HG03558 (cell line): Measurements from ENCODE around the gene BUB1B.

Source experiments
- ATAC-seq: cut with Tn5 transposase; IDR thresholded peaks from one replicate; pipeline ENCODE4 v1.9.1; 2021; ENCODE audit warnings: moderate number of reproducible peaks; ENCODE audit not compliant: unreplicated experiment; ENCODE audit errors: extremely low read depth

BUB1B gene

DNA sequence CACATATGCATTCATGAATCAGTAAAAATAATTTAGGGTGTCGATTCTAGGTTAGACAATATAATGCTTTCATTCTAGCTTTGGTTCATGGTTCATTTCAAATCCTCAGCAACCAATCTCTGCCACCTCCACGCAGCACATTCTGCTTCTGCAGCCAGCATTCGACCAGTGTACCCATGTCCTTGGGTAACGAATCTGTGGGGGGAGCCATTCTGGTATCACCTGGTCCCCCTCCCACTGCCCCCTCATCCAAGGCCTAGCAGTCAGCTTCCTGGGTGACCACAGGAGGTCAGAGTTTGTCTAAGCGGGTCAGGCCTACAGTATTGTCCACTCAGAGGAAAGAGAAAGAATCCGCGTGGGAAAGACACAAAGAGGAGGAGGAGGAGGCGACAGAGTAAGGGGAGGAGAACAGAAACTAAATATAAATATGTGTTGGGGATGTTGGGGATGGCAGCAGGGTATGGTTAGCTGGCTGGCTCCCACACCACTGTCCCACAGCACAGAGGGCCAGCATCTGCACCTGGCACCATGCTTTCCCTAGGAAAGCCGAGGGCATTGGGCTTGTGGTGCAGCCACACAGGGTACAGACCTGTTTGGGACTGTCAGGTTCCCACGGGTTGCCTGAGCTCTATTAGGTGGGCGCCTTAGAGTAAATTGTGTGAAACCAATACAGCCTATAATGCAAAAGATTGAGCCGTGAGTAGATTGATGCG lies 90.1 kb downstream of the BUB1B start:
- ATAC-seq, result no peak

DNA sequence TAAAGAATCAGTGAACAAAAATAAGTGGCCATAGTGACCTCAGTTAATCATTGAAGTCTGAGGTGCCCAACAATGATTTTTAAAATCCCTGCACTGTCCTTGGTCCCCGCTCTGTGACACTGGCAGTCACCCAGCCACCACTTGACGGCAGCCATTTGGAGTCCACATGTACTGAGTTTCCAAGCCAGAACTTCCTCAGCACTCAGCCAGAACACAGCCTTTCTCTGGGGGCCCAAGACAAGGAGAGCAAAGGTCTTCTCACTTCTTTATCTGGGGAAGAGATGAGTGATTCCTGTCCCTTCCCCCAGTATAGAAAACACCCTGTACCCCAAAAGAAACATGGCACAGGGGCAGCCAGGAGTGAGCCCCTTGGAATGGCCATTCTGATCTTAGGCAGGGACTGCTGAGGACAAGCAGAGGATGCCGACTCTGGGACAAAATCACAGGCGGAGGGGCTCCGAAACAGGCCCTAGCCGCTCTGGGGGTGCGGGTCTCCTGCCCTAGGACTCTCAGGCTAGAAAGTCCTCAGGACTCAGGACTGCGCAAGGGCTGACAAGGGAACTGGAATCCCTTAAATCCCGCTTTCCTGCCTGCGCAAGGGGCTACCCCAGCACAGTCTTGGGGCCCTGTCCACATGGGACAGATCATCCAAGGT lies 90.7 kb downstream of the BUB1B start:
- ATAC-seq, result no peak

- ATAC-seq, result no peak
Measured at GRCh38 chr15:40252141-40252437, 91.2 kb downstream of the BUB1B start.

GRCh38 chr15:40252438-40253166 lies 91.7 kb downstream of the BUB1B start:
- ATAC-seq, result no peak

DNA sequence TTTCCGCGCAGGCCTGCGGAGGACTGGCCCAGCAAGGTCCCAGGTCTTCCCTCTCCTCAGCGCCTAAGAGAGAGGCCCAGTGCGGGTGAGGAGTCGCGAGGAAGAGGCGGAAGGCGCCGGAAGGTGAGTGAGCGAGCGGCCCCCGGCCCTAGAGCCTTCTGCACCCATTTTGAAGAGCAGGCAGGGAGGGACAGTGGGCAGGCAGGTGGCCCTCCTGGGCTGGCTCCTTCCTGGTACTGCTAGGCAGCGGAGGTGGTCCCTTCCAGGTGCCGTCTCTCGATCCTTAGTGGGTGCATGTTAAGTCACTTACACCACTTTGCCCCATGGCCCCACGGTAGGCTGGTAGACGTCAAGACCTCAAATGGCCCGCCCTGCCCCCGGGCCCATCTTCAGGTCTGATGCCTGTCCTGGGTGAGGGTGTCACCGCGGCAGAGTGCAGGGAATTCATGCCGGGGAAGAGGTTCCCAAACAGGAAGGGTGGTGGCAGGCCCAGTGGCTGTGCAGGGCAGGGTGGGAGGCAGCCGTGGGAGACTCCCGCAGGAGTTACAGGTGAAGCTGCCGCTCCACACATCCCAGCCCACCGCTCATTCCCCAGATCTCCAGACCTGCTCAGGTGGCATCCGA lies 92.4 kb downstream of the BUB1B start:
- no peak for ATAC-seq

- no peak for ATAC-seq
Measured at GRCh38 chr15:40254452-40254851, 93.6 kb downstream of the BUB1B start.

DNA sequence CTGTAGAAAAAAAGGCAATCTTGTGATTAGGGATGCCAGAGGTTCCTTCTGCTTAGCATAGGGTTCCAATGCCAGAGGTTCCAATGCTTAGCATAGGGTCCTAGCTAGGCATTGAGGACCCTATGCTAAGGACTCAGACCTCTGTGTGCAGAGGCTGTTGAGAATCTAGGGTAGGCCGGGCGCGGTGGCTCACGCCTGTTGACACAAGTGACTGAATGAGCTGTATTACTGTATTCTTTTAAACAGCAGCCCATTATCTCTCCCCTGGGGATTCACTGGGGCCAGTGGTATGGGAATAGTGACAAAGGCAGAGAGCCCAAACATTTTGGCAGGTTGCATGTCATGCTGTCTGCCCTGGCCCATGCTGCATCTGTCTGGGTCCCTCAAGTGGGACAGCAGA lies 94.2 kb downstream of the BUB1B start:
- ATAC-seq, result no peak

- no peak for ATAC-seq
Measured at GRCh38 chr15:40256638-40257235, 95.9 kb downstream of the BUB1B start.

DNA sequence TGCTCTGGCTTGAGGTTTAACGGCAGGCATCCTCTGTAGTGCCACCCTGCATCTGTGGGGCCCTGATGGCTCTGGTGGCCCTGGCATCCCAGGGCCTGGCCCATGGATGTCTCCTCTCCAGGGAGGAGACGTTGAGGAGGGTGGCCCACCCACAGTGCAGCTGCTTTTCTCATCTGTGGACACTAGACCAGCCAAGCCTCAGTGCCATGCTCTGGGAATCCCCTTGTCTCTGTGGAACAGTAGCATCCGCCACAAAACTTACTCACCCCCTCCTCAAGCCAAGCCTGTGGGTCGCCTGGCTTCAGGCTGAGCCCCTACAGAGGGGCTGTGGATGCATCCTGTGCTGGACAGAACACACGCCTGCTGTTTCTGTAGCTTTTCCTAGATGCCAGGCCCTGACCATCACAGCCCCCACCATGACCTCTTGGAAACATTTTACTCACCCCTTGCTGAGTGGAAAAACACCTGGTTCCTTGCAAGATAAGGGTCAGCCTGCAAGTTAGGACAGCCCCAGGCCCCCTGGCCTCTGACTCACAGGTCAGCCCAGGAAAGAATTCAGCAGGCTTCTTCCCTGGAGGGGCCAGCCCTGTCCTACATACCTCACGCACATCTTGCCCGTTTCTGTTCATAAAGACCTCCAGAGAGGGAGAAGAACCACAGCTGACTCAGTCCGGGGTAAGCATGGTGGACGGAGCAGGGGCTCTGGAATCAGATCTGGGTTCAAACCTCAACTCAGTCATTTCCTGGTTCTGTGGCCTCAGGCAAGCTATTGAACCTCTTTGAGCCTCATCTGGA lies 97.0 kb downstream of the BUB1B start:
- no peak for ATAC-seq

- no peak for ATAC-seq
Measured at GRCh38 chr15:40258544-40258943, 97.7 kb downstream of the BUB1B start.

DNA sequence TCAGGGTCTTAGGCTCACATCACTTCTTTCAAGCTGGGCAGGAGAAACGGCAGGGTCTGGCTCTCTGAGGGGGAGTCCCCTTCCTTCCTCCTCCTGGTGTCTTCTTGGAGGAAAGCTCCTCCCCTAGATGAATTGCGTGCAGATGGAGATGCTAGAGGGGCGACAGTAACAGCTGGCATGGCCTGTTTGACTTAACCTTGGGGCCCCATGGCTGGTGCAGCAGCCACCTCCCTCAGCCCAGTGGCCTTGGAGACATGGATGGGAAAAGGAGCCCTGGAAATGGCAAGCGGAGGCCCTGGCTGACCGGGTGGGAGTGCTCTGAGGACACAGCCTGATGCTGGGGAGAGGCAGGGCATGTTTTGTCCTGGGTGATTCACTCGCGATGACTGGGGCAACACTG lies 98.2 kb downstream of the BUB1B start:
- ATAC-seq, result no peak

DNA sequence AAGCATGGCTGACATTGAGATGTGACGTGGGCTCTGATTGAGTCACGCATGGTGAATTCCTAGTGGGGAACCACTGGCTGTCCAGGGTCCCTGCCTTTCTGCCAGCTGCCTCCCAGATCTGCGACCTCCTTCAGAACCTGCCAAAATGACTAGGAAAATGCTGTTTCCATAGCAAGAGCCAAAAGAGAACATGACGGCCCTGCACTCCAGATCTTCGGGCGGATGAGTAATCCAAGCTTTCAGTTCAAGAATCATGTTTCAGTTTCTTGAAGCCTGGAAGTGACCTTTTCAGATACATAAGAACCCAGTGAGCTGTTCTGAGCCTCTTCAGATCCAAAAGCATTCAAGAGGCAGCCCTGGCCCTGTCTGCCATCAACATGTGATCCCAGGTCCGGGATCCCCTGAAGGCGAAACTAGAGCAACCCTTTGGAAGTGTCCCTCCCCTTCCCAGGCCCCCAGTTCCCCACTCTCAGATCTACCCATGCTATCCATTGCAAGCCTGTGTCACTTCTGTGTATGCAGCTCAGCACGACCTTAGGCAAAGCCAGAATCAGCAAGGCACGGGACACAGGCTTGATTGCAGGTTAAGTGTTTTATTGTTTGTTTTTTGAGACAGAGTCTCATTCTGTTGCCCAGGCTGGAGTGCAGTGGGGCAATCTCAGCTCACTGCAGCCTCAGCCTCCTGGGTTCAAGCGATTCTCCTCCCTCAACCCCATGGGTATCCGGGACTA lies 102.3 kb downstream of the BUB1B start:
- ATAC-seq, result no peak

DNA sequence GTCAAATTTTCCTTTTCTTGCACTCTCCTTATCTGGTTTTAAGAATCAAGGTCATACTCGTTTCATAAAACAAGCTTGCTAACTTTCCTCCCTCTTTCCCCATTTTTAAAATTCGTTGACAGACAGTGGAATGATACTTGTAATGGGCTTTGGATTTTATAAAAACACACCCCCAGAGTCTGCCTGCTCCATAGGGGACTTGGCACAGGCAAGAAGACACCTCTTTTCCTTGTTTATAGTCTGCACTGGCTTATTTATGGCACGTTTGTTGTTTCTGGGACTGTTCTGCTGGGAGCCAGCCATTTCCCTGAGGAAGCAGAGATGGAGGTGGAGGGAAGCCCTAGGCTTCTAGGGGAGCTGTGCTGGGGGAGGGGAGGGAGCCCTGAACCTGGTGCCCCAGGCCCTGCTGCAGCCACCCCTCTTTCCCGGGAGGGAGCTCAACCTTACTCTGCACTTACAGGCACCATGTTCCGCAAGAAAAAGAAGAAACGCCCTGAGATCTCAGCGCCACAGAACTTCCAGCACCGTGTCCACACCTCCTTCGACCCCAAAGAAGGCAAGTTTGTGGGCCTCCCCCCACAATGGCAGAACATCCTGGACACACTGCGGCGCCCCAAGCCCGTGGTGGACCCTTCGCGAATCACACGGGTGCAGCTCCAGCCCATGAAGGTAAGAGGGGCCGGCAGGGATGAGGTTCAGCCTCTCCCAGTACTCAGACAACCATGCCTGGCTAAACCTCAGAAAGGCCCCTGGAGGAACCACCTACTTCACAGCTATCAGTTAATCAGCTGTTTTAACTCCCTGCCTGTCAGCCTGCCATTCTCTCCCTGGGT lies 103.7 kb downstream of the BUB1B start:
- ATAC-seq, result no peak

DNA sequence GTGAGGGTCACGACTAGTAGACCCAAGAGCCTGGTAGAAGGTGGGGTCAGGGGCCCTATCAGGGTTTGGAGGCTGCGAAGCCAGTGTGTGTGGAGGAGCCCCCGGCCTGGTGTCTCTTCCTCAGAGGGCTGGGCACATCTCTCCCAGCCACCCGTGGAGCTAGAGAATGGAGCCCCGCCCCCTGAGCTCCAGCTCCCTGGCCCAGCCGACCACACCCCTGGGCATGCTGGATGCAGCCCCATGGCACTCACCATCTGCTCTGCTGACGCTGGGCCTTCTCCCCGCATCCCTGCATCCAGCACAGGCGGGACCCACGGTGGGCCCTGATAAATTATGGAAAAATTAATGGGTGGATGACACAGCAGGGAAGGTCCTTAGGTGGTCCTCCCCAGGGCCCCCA lies 104.5 kb downstream of the BUB1B start:
- no peak for ATAC-seq

DNA sequence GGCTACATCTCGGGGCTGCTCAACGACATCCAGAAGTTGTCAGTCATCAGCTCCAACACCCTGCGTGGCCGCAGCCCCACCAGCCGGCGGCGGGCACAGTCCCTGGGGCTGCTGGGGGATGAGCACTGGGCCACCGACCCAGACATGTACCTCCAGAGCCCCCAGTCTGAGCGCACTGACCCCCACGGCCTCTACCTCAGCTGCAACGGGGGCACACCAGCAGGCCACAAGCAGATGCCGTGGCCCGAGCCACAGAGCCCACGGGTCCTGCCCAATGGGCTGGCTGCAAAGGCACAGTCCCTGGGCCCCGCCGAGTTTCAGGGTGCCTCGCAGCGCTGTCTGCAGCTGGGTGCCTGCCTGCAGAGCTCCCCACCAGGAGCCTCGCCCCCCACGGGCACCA lies 105.0 kb downstream of the BUB1B start:
- no peak for ATAC-seq

- ATAC-seq, result no peak
Measured at GRCh38 chr15:40266828-40267304, 106.0 kb downstream of the BUB1B start.

DNA sequence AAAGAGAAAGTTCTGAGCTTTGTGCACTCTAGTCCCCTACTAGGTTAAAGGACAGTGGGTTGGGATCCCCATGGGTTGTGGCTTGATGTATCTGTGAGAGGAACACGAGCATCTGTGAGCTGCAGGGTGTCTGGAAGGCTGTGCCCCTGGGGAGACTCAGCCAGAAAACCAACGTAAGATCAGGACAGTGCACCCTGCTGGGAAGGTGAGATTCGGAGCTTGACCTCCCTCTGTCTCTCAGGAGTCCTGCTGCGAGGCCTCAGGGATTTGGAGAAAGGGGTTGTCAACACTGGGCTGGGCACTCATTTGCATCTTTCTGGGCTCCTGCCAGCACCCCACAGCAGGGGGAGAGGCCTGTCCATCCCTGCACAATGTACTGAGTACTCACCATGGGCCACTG lies 106.8 kb downstream of the BUB1B start:
- ATAC-seq, result no peak

- no peak for ATAC-seq
Measured at GRCh38 chr15:40269604-40270003, 108.7 kb downstream of the BUB1B start.
